HG02610 (cell line): ENCODE data around the gene CROCC2.

ENCODE experiments used
- ATAC-seq: cut with Tn5 transposase; IDR thresholded peaks from one replicate; pipeline ENCODE4 v1.9.1; 2021; ENCODE audit warnings: mild to moderate bottlenecking, moderate library complexity; ENCODE audit not compliant: unreplicated experiment

The CROCC2 gene

GRCh38 chr2:241031436-241032165 is 125.5 kb downstream of the CROCC2 start:
- ATAC-seq: no peak

GRCh38 chr2:241033336-241033987 is 127.3 kb downstream of the CROCC2 start:
- ATAC-seq: no peak

- ATAC-seq: no peak
Observed at GRCh38 chr2:241033994-241034393, 127.9 kb downstream of the CROCC2 start.

GRCh38 chr2:241034490-241035141 is 128.5 kb downstream of the CROCC2 start:
- ATAC-seq: no peak

- ATAC-seq: no peak
Observed at GRCh38 chr2:241035142-241035817, 129.1 kb downstream of the CROCC2 start.

- peak; percentile 9 for ATAC-seq
Observed at GRCh38 chr2:241035818-241036396, 129.8 kb downstream of the CROCC2 start.

- peak; percentile 80 for ATAC-seq
Observed at GRCh38 chr2:241036397-241036963, 130.3 kb downstream of the CROCC2 start.

- peak; percentile 13 for ATAC-seq
Observed at GRCh38 chr2:241036964-241037421, 130.9 kb downstream of the CROCC2 start.

- no peak for ATAC-seq
Observed at GRCh38 chr2:241037498-241037897, 131.4 kb downstream of the CROCC2 start.

- no peak for ATAC-seq
Observed at GRCh38 chr2:241038374-241039180, 132.4 kb downstream of the CROCC2 start.

- ATAC-seq: no peak
Observed at GRCh38 chr2:241039416-241039815, 133.3 kb downstream of the CROCC2 start.

- no peak for ATAC-seq
Observed at GRCh38 chr2:241040081-241040803, 134.1 kb downstream of the CROCC2 start.

GRCh38 chr2:241041589-241042158 is 135.5 kb downstream of the CROCC2 start:
- peak; percentile 75 for ATAC-seq
